Right cardiac atrium (tissue), 5 donors: ENCODE results near the gene STK38. TPM values are rescaled to one million over a fixed set of nuclear protein-coding genes. Genes with fewer than 3 reads are reported as not detected.
"Not testable (repeated sequence)": the region's sequence is repeated elsewhere in the genome, so short reads cannot be mapped to it uniquely, and the experiment has no call there.

Experiments
- ATAC-seq, 2 donors: fragments of 200-7000 bp; cut with Tn5 transposase; one replicate each; pipeline versions ENCODE4 v1.8.0 to v1.9.1; 2020; ENCODE audit warnings: moderate library complexity in 2 of 2, mild to moderate bottlenecking in 1 of 2
- DNase-seq, 3 donors: peaks; one replicate each; pipeline ENCODE4 v3.0.0-alpha.2; 2020
- H3K27ac ChIP-seq: one replicate; pipeline ENCODE4 v1.5.1; 2013; ENCODE audit warnings: mild to moderate bottlenecking, low read length, control low read depth, moderate library complexity
- H3K27me3 ChIP-seq: one replicate; pipeline ENCODE4 v1.6.1; 2013; ENCODE audit not compliant: control insufficient read depth, insufficient read depth
- H3K4me1 ChIP-seq: one replicate; pipeline ENCODE4 v1.6.1; 2013; ENCODE audit warnings: low read length; ENCODE audit not compliant: control insufficient read depth, insufficient read depth
- H3K4me3 ChIP-seq: one replicate; pipeline ENCODE4 v1.5.1; 2013; ENCODE audit warnings: low read length, control low read depth
- H3K9me3 ChIP-seq: one replicate; pipeline ENCODE4 v1.6.1; 2013; ENCODE audit warnings: low read length; ENCODE audit not compliant: control insufficient read depth
- WGBS: extraction: QIAGEN DNeasy Blood & Tissue Kit; methylation state at CpG from one replicate; pipeline ENCODE4 v1.1.7; 2013; 5-methylcytosine and 5-hydroxymethylcytosine counted together
- intact Hi-C, 4 donors: fragments of 100-400 bp; cut with DNase I; formaldehyde crosslinking; loops; one replicate each; pipeline versions ENCODE4 v1.11.0 to v1.14.0; 2022 to 2023
- long read RNA-seq, 4 donors: library from polyadenylated mRNA; unstranded; transcript quantifications; one replicate each; pipeline ENCODE4 v2.0.0, GENCODE V29; 2020 to 2021
- polyA plus RNA-seq: library from polyadenylated mRNA; stranded (reverse); fragments of 200-250 nt; gene quantifications from one replicate; pipeline ENCODE4 v1.2.3, GENCODE V29; 2013
- total RNA-seq, 4 donors: library from RNA; stranded (reverse); fragmentation: NEBNext Ultra II Directional; extraction: Animal tissue kit (Norgen Biotek cat#: 25700); gene quantifications; one replicate each; pipeline ENCODE4 v1.2.1, GENCODE V29; 2021
- donor health status: healthy with polysubstance abuse.
- donor health status: DM: no; HTN: yes; CAD: no.
- donor health status: DM: no; HTN: no; CAD: no.
- donor health status: DM: no; HTN: yes; CAD: no; lungs with severe emphysema.
- donor health status: DM: yes; HTN: yes; CAD: no.

The STK38 gene
- 10 to 100 TPM; 20.0 to 23.7 (median 22.7) TPM for total RNA-seq
- polyA plus RNA-seq: 12.2 TPM
- long read RNA-seq, donor 1, transcript STK38-201 (14 exons, 3,576 nt): major isoform, 13 of 73 reads
- long read RNA-seq, donor 1, partial matches to known transcripts: 12 of 73 reads
- long read RNA-seq, donor 1, other reads (novel, unspliced or antisense): 48 of 73 reads
- long read RNA-seq, donor 2, partial matches to known transcripts: 5 of 32 reads
- long read RNA-seq, donor 2, other reads (novel, unspliced or antisense): 23 of 32 reads
- long read RNA-seq, donor 3, transcript STK38-201 (14 exons, 3,576 nt): major isoform, 40 of 196 reads
- long read RNA-seq, donor 3, partial matches to known transcripts: 24 of 196 reads
- long read RNA-seq, donor 3, other reads (novel, unspliced or antisense): 132 of 196 reads
- long read RNA-seq, donor 4, transcript STK38-201 (14 exons, 3,576 nt): major isoform, 5 of 33 reads
- long read RNA-seq, donor 4, partial matches to known transcripts: 2 of 33 reads
- long read RNA-seq, donor 4, other reads (novel, unspliced or antisense): 26 of 33 reads

- H3K9me3 ChIP-seq: no peaks in the 10 kb centered on the region
- peaks cover 5% of the 10 kb centered on the region for H3K4me1 ChIP-seq
- under 1% methylated on average over 51 of the region's 51 CpGs for WGBS
- ATAC-seq (peak; percentile 97 to 98), DNase-seq (peak; percentile 94 to 97 (median 97))
- H3K27ac ChIP-seq: peak within 1 kb of the TSS; percentile 98
- H3K4me3 ChIP-seq: peak within 1 kb of the TSS; percentile 97
- H3K27me3 ChIP-seq: no peaks in the 10 kb centered on the region
- intact Hi-C loops: loop anchor here in 3 of 4 donors (5.0 to 10.0 kb wide), 3 partner anchors 40 to 48 kb away; partner anchors contain the start of gene SRSF3 (in 2 of the 3)
Observed at GRCh38 chr6:36546920-36547645, at the start of gene STK38. STK38 (minus strand) TSS chr6:36547479; CDS start chr6:36540202, 7,277 bp downstream.

GRCh38 chr6:36596356-36596755 lies 49.1 kb upstream of the STK38 start:
- ATAC-seq (no peak), DNase-seq (no peak)
- WGBS: 1% methylated on average over 5 of the region's 5 CpGs
- intact Hi-C loops: loop anchor here in 2 of 4 donors (10.0 kb wide), 2 partner anchors 52 to 172 kb away; partner anchors contain the start of gene STK38 (in 1 of the 2)
- Histone ChIP-seq H3K9me3 (no peaks in the 10 kb centered on the region), H3K4me3 (peak overlapping the region; percentile 99), H3K4me1 (peaks cover 11% of the 10 kb centered on the region), H3K27me3 (no peaks in the 10 kb centered on the region), H3K27ac (no peak overlapping the region)

- peak; percentile 50 to 55 for ATAC-seq
- Histone ChIP-seq H3K4me1 (peaks cover 10% of the 10 kb centered on the region), H3K4me3 (peak overlapping the region; percentile 99), H3K27ac (peak overlapping the region; percentile 96), H3K27me3 (no peaks in the 10 kb centered on the region), H3K9me3 (no peaks in the 10 kb centered on the region)
- no peak for DNase-seq
- 0% methylated on average over 15 of the region's 15 CpGs for WGBS
- intact Hi-C loops: loop anchor here in 3 of 4 donors (5.0 to 10.0 kb wide), 3 partner anchors 48 to 170 kb away; partner anchors contain the start of gene STK38 (in 2 of the 3)
Observed at GRCh38 chr6:36594816-36595643, 47.8 kb upstream of the STK38 start.

GRCh38 chr6:36594029-36594815 lies 46.9 kb upstream of the STK38 start, which contains the start of gene SRSF3:
SRSF3 (plus strand) TSS chr6:36594362; CDS start chr6:36596763, 2,401 bp downstream.
- peak within 1 kb of the TSS; percentile 99 for H3K4me3 ChIP-seq
- peak within 1 kb of the TSS; percentile 96 for H3K27ac ChIP-seq
- intact Hi-C loops: loop anchor here in 3 of 4 donors (5.0 to 10.0 kb wide), 3 partner anchors 47 to 169 kb away; partner anchors contain the start of gene STK38 (in 2 of the 3)
- under 1% methylated on average over 58 of the region's 58 CpGs for whole genome bisulfite sequencing
- H3K9me3 ChIP-seq: no peaks in the 10 kb centered on the region
- ATAC-seq: peak; percentile 98 to 99
- no peaks in the 10 kb centered on the region for H3K27me3 ChIP-seq
- DNase-seq: peak; percentile 97 to 98 (median 98)
- H3K4me1 ChIP-seq: peaks cover 6% of the 10 kb centered on the region

GRCh38 chr6:36593569-36594028 lies 46.3 kb upstream of the STK38 start:
- peak in 1 of 3 donors; percentile 42 for DNase-seq
- Histone ChIP-seq H3K4me3 (peak overlapping the region; percentile 49), H3K9me3 (no peaks in the 10 kb centered on the region), H3K27me3 (no peaks in the 10 kb centered on the region), H3K4me1 (peaks cover 6% of the 10 kb centered on the region), H3K27ac (peak overlapping the region; percentile 95)
- intact Hi-C loops: loop anchor here in 3 of 4 donors (5.0 to 10.0 kb wide), 3 partner anchors 46 to 169 kb away; partner anchors contain the start of gene STK38 (in 2 of the 3)
- 5% methylated on average over 15 of the region's 15 CpGs for WGBS
- ATAC-seq: peak; percentile 15 to 31

- 88% methylated on average over 12 of the region's 12 CpGs for WGBS
- ATAC-seq: no peak
- Histone ChIP-seq H3K9me3 (no peaks in the 10 kb centered on the region), H3K27me3 (no peaks in the 10 kb centered on the region), H3K27ac (no peak overlapping the region), H3K4me1 (peaks cover 2% of the 10 kb centered on the region), H3K4me3 (no peak overlapping the region)
- DNase-seq: no peak
- intact Hi-C loops: loop anchor here in 3 of 4 donors (5.0 to 10.0 kb wide), 3 partner anchors 45 to 167 kb away; partner anchors contain the start of gene STK38 (in 2 of the 3)
Observed at GRCh38 chr6:36592221-36592655, 45.0 kb upstream of the STK38 start.

- no peaks in the 10 kb centered on the region for H3K4me1 ChIP-seq
- intact Hi-C loops: loop anchor here in 3 of 4 donors (5.0 to 10.0 kb wide), 3 partner anchors 43 to 165 kb away; partner anchors contain the start of gene STK38 (in 2 of the 3)
- no peaks in the 10 kb centered on the region for H3K27me3 ChIP-seq
- H3K4me3 ChIP-seq: no peak overlapping the region
- DNase-seq: no peak
- H3K27ac ChIP-seq: no peak overlapping the region
- WGBS: 65% methylated on average over 1 of the region's 1 CpG
- no peak for ATAC-seq
- H3K9me3 ChIP-seq: no peaks in the 10 kb centered on the region
Observed at GRCh38 chr6:36590237-36590636, 43.0 kb upstream of the STK38 start.

GRCh38 chr6:36589025-36589400 lies 41.7 kb upstream of the STK38 start:
- WGBS: 95% methylated on average over 9 of the region's 9 CpGs
- not testable (repeated sequence) for DNase-seq, H3K27me3 ChIP-seq, H3K4me1 ChIP-seq, H3K27ac ChIP-seq, H3K4me3 ChIP-seq, H3K9me3 ChIP-seq, ATAC-seq
- intact Hi-C loops: loop anchor here in 1 of 4 donors (5.0 kb wide), 1 partner anchor 42 kb away; the partner anchor contains the start of gene STK38

- H3K27ac ChIP-seq: no peak overlapping the region
- no peak overlapping the region for H3K4me3 ChIP-seq
- no peaks in the 10 kb centered on the region for H3K9me3 ChIP-seq
- intact Hi-C loops: loop anchor here in 1 of 4 donors (5.0 kb wide), 1 partner anchor 39 kb away; the partner anchor contains the start of gene STK38
- whole genome bisulfite sequencing: 80% methylated on average over 1 of the region's 1 CpG
- no peaks in the 10 kb centered on the region for H3K27me3 ChIP-seq
- no peaks in the 10 kb centered on the region for H3K4me1 ChIP-seq
- no peak for ATAC-seq
- no peak for DNase-seq
Observed at GRCh38 chr6:36586606-36587005, 39.3 kb upstream of the STK38 start.
